ENCODE measurements around the gene PLEKHA5.

DNA sequence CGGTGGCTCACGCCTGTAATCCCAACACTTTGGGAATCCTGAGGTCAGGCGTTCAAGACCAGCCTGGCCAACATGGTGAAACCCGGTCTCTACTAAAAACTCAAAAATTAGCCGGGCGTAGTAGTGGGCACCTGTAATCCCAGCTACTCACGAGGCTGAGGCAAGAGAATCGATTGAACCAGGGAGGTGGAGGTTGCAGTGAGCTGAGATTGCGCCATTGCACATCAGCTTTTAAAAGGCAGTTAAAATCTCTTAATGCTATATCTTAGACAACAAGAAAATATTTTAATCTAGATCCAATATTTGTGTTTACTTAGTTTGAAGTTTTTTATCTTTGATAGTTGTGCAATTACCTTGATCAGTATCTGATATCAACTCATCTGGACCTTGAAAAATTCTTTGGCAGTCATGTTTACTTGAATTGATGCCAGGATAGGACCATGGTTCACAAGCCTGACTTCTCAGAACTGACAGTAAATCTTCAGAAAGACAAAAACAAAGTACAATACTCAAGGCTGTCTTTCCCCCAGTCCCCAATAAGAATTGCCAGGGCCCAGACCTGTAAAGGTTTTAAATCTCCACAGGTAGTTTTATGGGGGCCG, 174.7 kb downstream of the PLEKHA5 start:
- TF ChIP-seq CTCF (IDR thresholded peaks at IDR 0.05), result no peak
- TF ChIP-seq POLR2A (IDR thresholded peaks at IDR 0.05), result no peak

Measured in body of pancreas (tissue), 4 donors.